HG03565 (cell line): Measurements from ENCODE around the gene BNIP3.

Source experiments
- ATAC-seq: cut with Tn5 transposase; IDR thresholded peaks from one replicate; pipeline ENCODE4 v1.9.1; 2021; ENCODE audit warnings: mild to moderate bottlenecking, moderate library complexity; ENCODE audit not compliant: unreplicated experiment

The BNIP3 gene, protein sequence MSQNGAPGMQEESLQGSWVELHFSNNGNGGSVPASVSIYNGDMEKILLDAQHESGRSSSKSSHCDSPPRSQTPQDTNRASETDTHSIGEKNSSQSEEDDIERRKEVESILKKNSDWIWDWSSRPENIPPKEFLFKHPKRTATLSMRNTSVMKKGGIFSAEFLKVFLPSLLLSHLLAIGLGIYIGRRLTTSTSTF

GRCh38 chr10:131981429-131982184 lies at the start of gene BNIP3:
Gene BNIP3 (minus strand): TSS chr10:131981923. CDS start chr10:131981806, 117 bp downstream.
- ATAC-seq: peak; percentile 80

DNA sequence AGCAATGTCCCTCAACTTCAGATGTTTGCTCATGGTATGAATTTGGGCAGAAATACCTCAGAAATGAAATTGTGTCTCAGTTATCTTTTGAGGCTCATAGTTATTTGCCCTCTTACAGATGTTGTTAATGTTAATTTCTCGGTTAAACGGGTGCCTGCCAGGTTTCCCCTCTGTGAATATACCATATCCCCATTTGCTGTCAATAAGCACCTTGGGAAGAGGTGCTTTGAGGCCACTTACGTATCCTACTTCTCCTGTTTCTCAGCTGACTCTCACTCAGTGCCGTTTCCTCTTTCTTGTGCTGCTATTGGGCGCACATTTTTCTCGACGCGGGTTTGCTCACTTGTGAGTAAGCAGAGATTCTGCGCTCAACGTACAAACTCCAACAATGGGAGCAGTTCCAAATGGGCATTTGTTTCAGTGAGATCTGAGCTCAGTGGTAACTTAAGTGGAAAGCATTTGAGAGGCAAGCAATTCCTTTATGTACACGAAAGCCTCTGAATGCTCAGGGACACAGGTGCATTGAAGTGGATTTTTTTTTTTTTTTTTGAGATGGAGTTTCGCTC lies 49.3 kb upstream of the BNIP3 start:
- no peak for ATAC-seq

- no peak for ATAC-seq
Measured at GRCh38 chr10:132028706-132029105, 47.0 kb upstream of the BNIP3 start.

DNA sequence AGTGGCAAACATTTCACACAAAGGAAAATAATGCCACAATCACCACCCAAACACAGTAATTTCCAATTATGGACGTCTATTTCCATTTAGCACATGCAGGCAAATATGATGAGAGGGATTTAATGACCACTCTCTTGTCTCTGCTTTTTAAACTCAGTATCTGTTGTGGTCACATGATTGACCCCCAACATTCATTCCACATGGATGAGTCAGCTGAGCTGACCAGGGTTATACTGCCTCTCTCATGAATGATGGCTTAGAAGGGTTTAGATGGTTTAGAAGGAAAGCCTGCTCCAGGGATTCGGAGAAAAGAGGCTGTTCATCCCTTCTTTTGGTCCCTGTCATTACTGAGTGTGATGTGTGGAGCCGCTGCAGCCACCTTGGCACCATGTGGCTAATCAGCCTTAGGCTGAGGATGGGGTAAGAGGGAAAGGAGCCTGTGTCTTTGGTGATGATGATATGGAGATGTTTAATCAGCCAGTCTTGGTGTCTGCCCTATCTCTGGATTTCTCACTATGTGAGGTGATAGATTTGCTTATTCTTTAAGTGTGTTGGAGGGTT lies 45.8 kb upstream of the BNIP3 start:
- no peak for ATAC-seq

DNA sequence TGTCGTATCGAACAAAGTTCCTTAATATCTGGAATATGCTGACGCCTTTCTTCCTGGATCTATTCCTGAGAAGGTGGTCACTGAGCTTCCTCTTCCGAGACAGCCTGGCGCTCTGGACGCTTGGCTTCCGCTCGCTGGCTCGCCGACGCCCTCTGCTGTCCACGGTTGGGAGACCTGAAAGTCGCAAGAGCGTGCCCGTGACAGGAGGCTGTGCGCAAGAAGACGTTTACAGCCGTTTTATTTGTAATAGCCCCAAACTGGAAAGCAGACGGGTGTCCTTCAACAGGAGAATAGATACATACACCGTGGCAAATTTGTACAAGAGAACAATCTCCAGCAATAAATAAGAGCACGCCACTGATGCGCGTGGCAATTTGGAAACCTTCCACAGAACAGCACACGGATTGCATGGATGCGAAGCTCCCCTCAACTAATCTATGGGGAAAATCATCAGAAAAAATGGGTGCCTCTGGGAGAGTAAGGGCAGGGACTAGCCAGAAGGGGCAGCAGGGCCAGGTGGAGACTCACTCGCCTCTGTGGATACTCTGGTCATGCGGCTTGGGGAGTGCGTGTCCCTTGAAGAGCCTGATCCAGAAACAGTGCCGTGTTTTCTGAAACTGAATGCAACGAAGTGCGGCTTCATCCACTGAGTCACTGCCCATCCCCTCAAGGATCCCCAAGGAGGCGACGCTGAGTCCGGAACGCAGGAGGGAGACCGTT lies 41.5 kb upstream of the BNIP3 start:
- ATAC-seq: no peak

GRCh38 chr10:132022241-132022640 lies 40.5 kb upstream of the BNIP3 start:
- ATAC-seq: no peak

GRCh38 chr10:132021504-132022143 lies 39.9 kb upstream of the BNIP3 start:
- ATAC-seq: no peak

DNA sequence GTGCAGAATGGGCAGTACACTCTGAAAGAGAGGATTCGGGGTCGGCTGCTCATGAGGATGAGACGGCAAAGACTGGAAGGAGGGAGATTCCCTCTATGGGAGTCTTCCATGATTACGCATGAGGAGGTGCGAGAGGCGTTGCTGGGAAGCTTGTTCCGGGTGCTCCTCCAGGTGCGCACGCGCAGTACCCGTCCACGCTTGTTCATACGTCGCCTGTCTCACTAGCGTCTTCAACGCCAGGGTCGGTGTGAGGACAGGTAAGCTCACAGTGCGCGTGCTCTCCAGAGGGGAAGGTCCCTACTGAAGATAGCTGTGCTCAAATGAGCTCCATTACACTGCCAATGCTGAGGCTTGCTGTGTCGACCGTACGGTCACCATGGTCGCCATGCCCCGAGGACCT lies 39.3 kb upstream of the BNIP3 start:
- ATAC-seq: no peak

DNA sequence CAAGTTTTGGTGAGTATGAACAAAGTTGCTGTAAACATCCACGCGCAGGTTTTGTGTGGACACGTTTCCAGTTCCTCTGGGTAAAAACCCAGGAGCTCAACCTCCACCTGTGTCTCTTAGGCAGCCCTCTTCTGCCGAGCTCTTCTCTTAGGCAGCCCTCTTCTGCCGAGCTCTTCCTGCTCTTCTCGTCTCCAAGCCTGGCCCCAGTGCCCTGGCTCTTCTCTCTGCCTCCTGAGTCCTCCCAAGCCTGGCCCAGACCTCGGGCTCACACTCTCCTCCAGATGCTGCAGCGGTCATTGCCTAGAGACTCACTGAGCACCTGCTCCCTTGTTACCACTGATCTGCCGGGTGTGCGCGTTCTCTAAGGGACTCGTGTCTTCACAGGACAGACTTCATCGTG lies 38.7 kb upstream of the BNIP3 start:
- no peak for ATAC-seq

- no peak for ATAC-seq
Measured at GRCh38 chr10:132019366-132019765, 37.6 kb upstream of the BNIP3 start.

DNA sequence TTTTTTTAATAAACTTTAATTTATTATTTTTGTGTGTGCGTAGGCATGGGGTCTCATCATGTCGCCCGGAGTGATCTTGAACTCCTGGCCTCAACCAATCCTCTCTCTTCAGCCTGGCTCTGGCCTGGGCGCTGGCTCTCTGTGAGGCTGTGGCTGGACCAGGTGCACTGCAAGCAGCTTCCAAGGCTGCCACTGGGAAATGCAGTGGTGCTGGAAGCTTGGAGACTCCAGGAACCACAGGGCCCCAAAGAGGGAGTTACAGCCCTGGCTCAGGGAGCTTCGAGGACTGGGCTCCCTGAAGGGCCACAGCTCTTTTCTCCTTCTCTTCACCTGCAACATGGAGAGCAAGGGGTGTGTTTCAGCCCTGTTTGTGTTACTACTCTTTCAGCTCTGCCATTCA lies 36.7 kb upstream of the BNIP3 start:
- ATAC-seq: no peak

- ATAC-seq: no peak
Measured at GRCh38 chr10:132016514-132016913, 34.8 kb upstream of the BNIP3 start.

- ATAC-seq: no peak
Measured at GRCh38 chr10:132011445-132011844, 29.7 kb upstream of the BNIP3 start.

GRCh38 chr10:132011024-132011423 lies 29.3 kb upstream of the BNIP3 start:
- no peak for ATAC-seq

GRCh38 chr10:132010483-132010882 lies 28.8 kb upstream of the BNIP3 start:
- ATAC-seq: no peak

- no peak for ATAC-seq
Measured at GRCh38 chr10:132009575-132009974, 27.9 kb upstream of the BNIP3 start.

- ATAC-seq: no peak
Measured at GRCh38 chr10:132007681-132008080, 26.0 kb upstream of the BNIP3 start.

- no peak for ATAC-seq
Measured at GRCh38 chr10:132006966-132007365, 25.2 kb upstream of the BNIP3 start.

GRCh38 chr10:132005147-132005546 lies 23.4 kb upstream of the BNIP3 start:
- ATAC-seq: no peak

DNA sequence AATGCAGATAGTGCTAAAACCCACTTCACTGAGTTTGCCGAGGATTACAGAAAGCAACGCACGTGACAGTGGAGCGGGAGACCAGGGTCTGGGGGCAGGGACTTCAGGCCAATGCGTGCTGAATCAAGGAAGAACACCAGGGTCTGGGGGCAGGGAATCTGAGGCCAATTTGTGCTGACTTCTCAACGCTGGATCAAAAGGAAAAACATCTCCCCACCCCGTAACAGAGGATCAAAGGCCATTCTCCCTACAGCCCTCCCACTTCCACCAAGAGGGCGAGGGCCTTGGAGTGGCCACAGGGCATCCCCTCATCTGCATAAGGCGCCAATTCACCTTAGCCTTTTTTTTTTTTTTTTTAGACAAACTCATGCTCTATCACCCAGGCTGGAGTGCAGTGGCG lies 22.3 kb upstream of the BNIP3 start:
- no peak for ATAC-seq
